22Rv1 (cell line): ENCODE results near the gene ARL5C.
"Not testable (repeated sequence)": the region's sequence is repeated elsewhere in the genome, so short reads cannot be mapped to it uniquely, and the experiment has no call there.

Source experiments
- H3K27ac ChIP-seq: fragments of 450-650 bp; 2 replicates; pipeline ENCODE4 v1.5.1; 2017
- ZFX ChIP-seq: fragments of 450-650 bp; IDR thresholded peaks from 2 replicates; pipeline ENCODE4 v1.6.1; 2017; ENCODE audit warnings: antibody characterized with exemption, borderline replicate concordance
- TF ChIP-seq, protein P1 (sequence below): fragments of 450-650 bp; IDR thresholded peaks from 2 replicates; pipeline ENCODE4 v1.5.1; 2017; ENCODE audit warnings: mild to moderate bottlenecking

ARL5C gene

DNA sequence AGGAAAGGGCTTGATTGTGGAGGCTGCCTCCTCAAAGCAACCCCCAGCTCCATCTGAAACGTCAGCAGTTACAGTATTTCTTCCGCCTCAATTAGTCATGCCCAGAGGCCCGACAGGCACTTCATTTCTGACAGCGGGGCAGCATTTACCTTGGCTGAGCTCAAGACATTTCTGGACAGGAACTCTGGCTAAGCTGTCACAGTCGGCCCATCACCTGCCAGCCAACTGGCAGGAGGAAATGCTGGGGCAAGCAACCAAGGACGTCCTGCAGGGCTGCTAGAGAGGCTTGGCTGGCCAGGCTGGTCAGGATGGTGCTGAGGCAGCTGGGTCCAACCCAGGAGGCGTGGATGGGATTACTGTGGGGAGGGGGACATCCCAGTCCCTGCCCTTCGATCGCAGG is 42.3 kb downstream of the ARL5C start:
- H3K27ac ChIP-seq: no peak overlapping the region
- TF ChIP-seq ZFX: no peak
- TF ChIP-seq, protein P1, sequence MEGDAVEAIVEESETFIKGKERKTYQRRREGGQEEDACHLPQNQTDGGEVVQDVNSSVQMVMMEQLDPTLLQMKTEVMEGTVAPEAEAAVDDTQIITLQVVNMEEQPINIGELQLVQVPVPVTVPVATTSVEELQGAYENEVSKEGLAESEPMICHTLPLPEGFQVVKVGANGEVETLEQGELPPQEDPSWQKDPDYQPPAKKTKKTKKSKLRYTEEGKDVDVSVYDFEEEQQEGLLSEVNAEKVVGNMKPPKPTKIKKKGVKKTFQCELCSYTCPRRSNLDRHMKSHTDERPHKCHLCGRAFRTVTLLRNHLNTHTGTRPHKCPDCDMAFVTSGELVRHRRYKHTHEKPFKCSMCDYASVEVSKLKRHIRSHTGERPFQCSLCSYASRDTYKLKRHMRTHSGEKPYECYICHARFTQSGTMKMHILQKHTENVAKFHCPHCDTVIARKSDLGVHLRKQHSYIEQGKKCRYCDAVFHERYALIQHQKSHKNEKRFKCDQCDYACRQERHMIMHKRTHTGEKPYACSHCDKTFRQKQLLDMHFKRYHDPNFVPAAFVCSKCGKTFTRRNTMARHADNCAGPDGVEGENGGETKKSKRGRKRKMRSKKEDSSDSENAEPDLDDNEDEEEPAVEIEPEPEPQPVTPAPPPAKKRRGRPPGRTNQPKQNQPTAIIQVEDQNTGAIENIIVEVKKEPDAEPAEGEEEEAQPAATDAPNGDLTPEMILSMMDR: no peak

GRCh38 chr17:39122991-39123390 is 43.0 kb downstream of the ARL5C start:
- no peak overlapping the region for H3K27ac ChIP-seq
- TF ChIP-seq ZFX: no peak
- TF ChIP-seq, protein P1: no peak

- not testable (repeated sequence) for H3K27ac ChIP-seq
These were observed 44.0 kb downstream of the ARL5C start for GRCh38 chr17:39121919-39122318.

- H3K27ac ChIP-seq: no peak overlapping the region
- TF ChIP-seq, protein P1: no peak
- TF ChIP-seq ZFX: no peak
These were observed 47.1 kb downstream of the ARL5C start for GRCh38 chr17:39118674-39119419.

DNA sequence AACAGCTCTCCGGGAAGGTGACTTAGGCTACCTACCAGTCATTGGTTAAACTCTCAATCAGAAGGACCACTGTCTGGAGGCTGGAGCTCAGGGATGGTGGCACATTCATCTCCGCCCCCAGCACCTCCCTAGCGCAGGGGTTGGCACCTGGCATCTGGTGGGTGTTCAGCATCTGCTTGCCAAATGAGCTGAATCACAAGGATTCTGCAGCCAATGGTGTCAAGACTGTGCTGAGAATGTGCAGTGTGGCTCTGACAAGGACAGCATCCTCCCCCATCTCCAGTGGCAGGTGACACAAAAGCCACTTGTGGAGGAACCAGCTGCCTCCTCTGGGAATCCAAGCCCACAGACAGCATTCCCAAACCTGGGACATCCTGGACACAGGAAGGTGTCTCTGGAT is 49.7 kb downstream of the ARL5C start:
- no peak overlapping the region for H3K27ac ChIP-seq
- no peak for TF ChIP-seq ZFX
- TF ChIP-seq, protein P1: no peak

DNA sequence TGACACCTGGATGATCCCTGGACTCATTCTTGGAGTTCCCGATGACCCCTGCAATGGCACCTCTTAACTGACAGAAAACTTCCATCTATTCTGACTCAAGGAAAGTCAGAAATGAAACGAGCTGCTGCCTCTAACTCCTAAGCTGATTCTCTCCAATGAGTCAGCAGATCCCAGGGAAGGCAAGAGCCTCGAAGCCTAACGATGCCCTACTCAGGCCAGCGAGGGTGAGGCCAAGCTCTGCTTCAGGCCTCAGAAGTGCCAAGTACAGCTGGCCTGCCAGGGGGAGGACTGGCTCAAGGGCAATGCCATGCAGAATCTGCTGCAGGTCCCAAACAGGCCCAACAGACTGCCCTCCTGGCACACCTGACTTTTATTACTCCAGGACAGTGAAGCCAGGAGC is 50.8 kb downstream of the ARL5C start:
- no peak overlapping the region for H3K27ac ChIP-seq
- TF ChIP-seq, protein P1: no peak
- TF ChIP-seq ZFX: no peak

- TF ChIP-seq ZFX: no peak
- H3K27ac ChIP-seq: no peak overlapping the region
These were observed 51.2 kb downstream of the ARL5C start for GRCh38 chr17:39114723-39115122.

DNA sequence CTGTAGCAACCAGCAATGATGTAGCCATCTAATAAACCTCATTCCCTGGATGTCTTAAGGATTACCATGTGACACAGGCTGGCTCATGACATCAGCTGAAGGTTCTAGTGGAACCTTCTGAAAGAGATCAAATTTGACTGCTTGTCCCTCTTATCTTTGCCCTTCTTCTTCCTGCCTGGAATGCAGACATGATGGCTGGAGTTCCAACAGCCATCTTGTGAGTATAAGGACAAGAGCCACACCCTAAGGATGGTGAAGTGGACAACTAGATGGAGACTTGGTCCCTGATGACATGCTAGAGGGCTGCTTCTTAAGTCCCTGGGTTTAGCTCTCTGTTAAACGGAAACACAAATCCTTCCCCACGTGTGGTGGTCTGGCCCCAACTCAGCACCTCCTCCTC is 52.1 kb downstream of the ARL5C start:
- no peak overlapping the region for H3K27ac ChIP-seq
- TF ChIP-seq, protein P1: no peak
- no peak for TF ChIP-seq ZFX
